8988T (cell line): Measurements from ENCODE around the gene CYP26C1.

ENCODE experiments used
- DNase-seq: peaks from one replicate; pipeline ENCODE4 v3.0.0; 2011

CYP26C1 gene

GRCh38 chr10:93064874-93065660, 4.5 kb downstream of the CYP26C1 start:
- DNase-seq, result no peak

GRCh38 chr10:93065675-93066543, 5.3 kb downstream of the CYP26C1 start:
- no peak for DNase-seq

GRCh38 chr10:93066544-93066913, 5.9 kb downstream of the CYP26C1 start:
- no peak for DNase-seq

GRCh38 chr10:93067443-93068365, 7.1 kb downstream of the CYP26C1 start:
- no peak for DNase-seq

GRCh38 chr10:93068411-93069244, 8.0 kb downstream of the CYP26C1 start:
- DNase-seq, result no peak

- no peak for DNase-seq
These were observed 8.6 kb downstream of the CYP26C1 start for GRCh38 chr10:93069245-93069561.

GRCh38 chr10:93070378-93071176, 10.0 kb downstream of the CYP26C1 start:
- no peak for DNase-seq

- no peak for DNase-seq
These were observed 10.5 kb downstream of the CYP26C1 start for GRCh38 chr10:93071177-93071472.

GRCh38 chr10:93071674-93072224, 11.2 kb downstream of the CYP26C1 start:
- DNase-seq, result peak; percentile 94

GRCh38 chr10:93072225-93072712, 11.7 kb downstream of the CYP26C1 start:
- DNase-seq, result no peak

GRCh38 chr10:93072713-93073538, 12.3 kb downstream of the CYP26C1 start:
- DNase-seq, result no peak

GRCh38 chr10:93073539-93074146, 13.0 kb downstream of the CYP26C1 start, which contains the start of gene CYP26A1:
Gene CYP26A1, plus strand, starts transcription at chr10:93073893. Its CDS starts 42 bp downstream, at chr10:93073935.
- no peak for DNase-seq

GRCh38 chr10:93074147-93074596, 13.6 kb downstream of the CYP26C1 start:
- peak; percentile 89 for DNase-seq

GRCh38 chr10:93074597-93075368, 14.2 kb downstream of the CYP26C1 start:
- no peak for DNase-seq

- DNase-seq, result no peak
These were observed 15.0 kb downstream of the CYP26C1 start for GRCh38 chr10:93075369-93076221.

- DNase-seq, result no peak
These were observed 16.3 kb downstream of the CYP26C1 start for GRCh38 chr10:93076871-93077270.

GRCh38 chr10:93077860-93078337, 17.3 kb downstream of the CYP26C1 start:
- no peak for DNase-seq
